CD14-positive monocyte (primary cell): ENCODE data around the gene MOGAT2. TPM values are rescaled to one million over a fixed set of nuclear protein-coding genes. Genes with fewer than 3 reads are reported as not detected.

Experiments
- DNase-seq, 3 donors: peaks; one replicate each; pipeline ENCODE4 v3.0.0-alpha.2; 2011 to 2022
- H2AFZ ChIP-seq: 2 replicates; pipeline ENCODE4 v1.6.0; 2012; ENCODE audit warnings: mild to moderate bottlenecking, low read depth, low read length, inconsistent platforms; ENCODE audit not compliant: insufficient read depth, poor library complexity, severe bottlenecking
- H3K27ac ChIP-seq, 2 donors: 1 replicate in 1 of 2; 2 replicates in 1 of 2; pipeline ENCODE4 v1.5.1; 2012 to 2013; ENCODE audit warnings: low read length in 2 of 2, control low read depth in 1 of 2, inconsistent platforms in 1 of 2, low read depth in 1 of 2, mild to moderate bottlenecking in 1 of 2
- H3K27me3 ChIP-seq, 2 donors: one replicate each; pipeline versions ENCODE4 v1.6.0 to v1.6.1; 2011 to 2013; ENCODE audit warnings: low read length in 2 of 2; ENCODE audit not compliant: control insufficient read depth in 2 of 2, insufficient read depth in 2 of 2
- H3K36me3 ChIP-seq, 2 donors: replicated peaks in 1 of 2; 1 replicate in 1 of 2; 2 replicates in 1 of 2; pipeline versions ENCODE4 v1.5.1 to v1.6.1; 2012 to 2013; ENCODE audit warnings: low read length in 2 of 2, control low read depth in 1 of 2, inconsistent platforms in 1 of 2, mild to moderate bottlenecking in 1 of 2; ENCODE audit not compliant: insufficient read depth in 2 of 2, control insufficient read depth in 1 of 2
- H3K4me1 ChIP-seq, 2 donors: 1 replicate in 1 of 2; 2 replicates in 1 of 2; pipeline versions ENCODE4 v1.5.1 to v1.6.1; 2012 to 2013; ENCODE audit warnings: low read length in 2 of 2, control low read depth in 1 of 2, inconsistent platforms in 1 of 2, mild to moderate bottlenecking in 1 of 2, moderate library complexity in 1 of 2; ENCODE audit not compliant: insufficient read depth in 2 of 2, control insufficient read depth in 1 of 2
- H3K4me2 ChIP-seq: replicated peaks from 2 replicates; pipeline ENCODE3; 2012; ENCODE audit warnings: low read length, moderate library complexity, mild to moderate bottlenecking; ENCODE audit not compliant: poor library complexity, severe bottlenecking; ENCODE audit errors: extremely low read depth
- H3K4me3 ChIP-seq, 3 experiments: fragments of 200-600 bp in 1 of 3; sonication (generic) in 1 of 3; replicated peaks in 1 of 3; 1 replicate in 2 of 3; 2 replicates in 1 of 3; pipeline ENCODE4 v1.5.1; 2011 to 2013; ENCODE audit warnings: low read length in 3 of 3, mild to moderate bottlenecking in 3 of 3, control low read depth in 2 of 3, low read depth in 2 of 3, inconsistent platforms in 1 of 3, moderate library complexity in 1 of 3
- H3K79me2 ChIP-seq: 2 replicates; pipeline ENCODE4 v1.6.0; 2012; ENCODE audit warnings: mild to moderate bottlenecking, control low read depth, inconsistent platforms, low read length, moderate library complexity; ENCODE audit not compliant: insufficient read depth
- H3K9ac ChIP-seq: 2 replicates; pipeline ENCODE4 v1.6.0; 2017; ENCODE audit warnings: low read length, mild to moderate bottlenecking; ENCODE audit not compliant: insufficient read depth, poor library complexity, severe bottlenecking
- H3K9me3 ChIP-seq, 2 donors: replicated peaks in 1 of 2; 1 replicate in 1 of 2; 2 replicates in 1 of 2; pipeline versions ENCODE4 v1.5.1 to v1.6.1; 2012 to 2013; ENCODE audit warnings: low read length in 2 of 2, control low read depth in 1 of 2; ENCODE audit not compliant: control insufficient read depth in 1 of 2, insufficient read depth in 1 of 2
- H4K20me1 ChIP-seq: 2 replicates; pipeline ENCODE4 v1.6.0; 2012; ENCODE audit warnings: mild to moderate bottlenecking, low read length, control low read depth, moderate library complexity; ENCODE audit not compliant: insufficient read depth
- H3K27ac Mint-ChIP-seq, 7 donors: one replicate each; pipeline ENCODE4 v1.8.0; 2020; ENCODE audit warnings: mild to moderate bottlenecking in 7 of 7, mixed read lengths in 7 of 7, moderate library complexity in 6 of 7, inconsistent platforms in 2 of 7
- H3K27me3 Mint-ChIP-seq, 3 donors: one replicate each; pipeline ENCODE4 v1.8.0; 2021 to 2022; ENCODE audit warnings: low read depth in 3 of 3, mild to moderate bottlenecking in 3 of 3, mixed read lengths in 3 of 3, moderate library complexity in 3 of 3, inconsistent platforms in 1 of 3
- H3K36me3 Mint-ChIP-seq, 2 donors: one replicate each; pipeline ENCODE4 v1.8.0; 2020; ENCODE audit warnings: mixed read lengths in 2 of 2, inconsistent platforms in 1 of 2, mild to moderate bottlenecking in 1 of 2
- H3K4me1 Mint-ChIP-seq: one replicate; pipeline ENCODE4 v1.8.0; 2020; ENCODE audit warnings: mild to moderate bottlenecking, mixed read lengths
- H3K4me3 Mint-ChIP-seq, 2 donors: one replicate each; pipeline ENCODE4 v1.8.0; 2020; ENCODE audit warnings: mild to moderate bottlenecking in 2 of 2, mixed read lengths in 2 of 2, moderate library complexity in 1 of 2
- H3K9me3 Mint-ChIP-seq, 7 donors: one replicate each; pipeline ENCODE4 v1.8.0; 2020 to 2022; ENCODE audit warnings: mixed read lengths in 7 of 7, mild to moderate bottlenecking in 6 of 7, moderate library complexity in 6 of 7, inconsistent platforms in 2 of 7
- WGBS: methylation state at CpG from one replicate; pipeline ENCODE4 v1.1.5; 2013; ENCODE audit warnings: missing lambda C conversion rate; ENCODE audit not compliant: insufficient coverage; 5-methylcytosine and 5-hydroxymethylcytosine counted together
- intact Hi-C, 2 donors: fragments of 100-400 bp; cut with micrococcal nuclease; formaldehyde crosslinking; loops; one replicate each; pipeline versions ENCODE4 v1.15.0 to v1.15.1; 2023
- polyA plus RNA-seq, 3 donors: library from polyadenylated mRNA; depleted of rRNA in 1 of 3; unstranded in 2 of 3; stranded (reverse) in 1 of 3; fragments of 300-500 nt in 2 of 3; fragments of >200 nt in 1 of 3; fragmentation: Illumina TruSeq in 2 of 3; gene quantifications; 1 replicate in 2 of 3; 2 replicates in 1 of 3; pipeline ENCODE4 v1.2.3, GENCODE V29; 2012 to 2021
- TF ChIP-seq, protein P1 (sequence below): fragments of 200-600 bp; IDR thresholded peaks from one replicate; pipeline ENCODE4 v1.8.0; 2022; ENCODE audit warnings: antibody characterized with exemption, mild to moderate bottlenecking

Gene MOGAT2
- polyA plus RNA-seq, 3 donors: not detected

- H3K36me3 ChIP-seq: no peaks in the 10 kb centered on the region
- H3K9me3 ChIP-seq: no peaks in the 10 kb centered on the region
- peaks cover 5 to 7% of the 10 kb centered on the region in 2 donors for H3K4me1 ChIP-seq
- DNase-seq: no peak
- H3K4me3 Mint-ChIP-seq: no peak overlapping the region
- TF ChIP-seq, protein P1, sequence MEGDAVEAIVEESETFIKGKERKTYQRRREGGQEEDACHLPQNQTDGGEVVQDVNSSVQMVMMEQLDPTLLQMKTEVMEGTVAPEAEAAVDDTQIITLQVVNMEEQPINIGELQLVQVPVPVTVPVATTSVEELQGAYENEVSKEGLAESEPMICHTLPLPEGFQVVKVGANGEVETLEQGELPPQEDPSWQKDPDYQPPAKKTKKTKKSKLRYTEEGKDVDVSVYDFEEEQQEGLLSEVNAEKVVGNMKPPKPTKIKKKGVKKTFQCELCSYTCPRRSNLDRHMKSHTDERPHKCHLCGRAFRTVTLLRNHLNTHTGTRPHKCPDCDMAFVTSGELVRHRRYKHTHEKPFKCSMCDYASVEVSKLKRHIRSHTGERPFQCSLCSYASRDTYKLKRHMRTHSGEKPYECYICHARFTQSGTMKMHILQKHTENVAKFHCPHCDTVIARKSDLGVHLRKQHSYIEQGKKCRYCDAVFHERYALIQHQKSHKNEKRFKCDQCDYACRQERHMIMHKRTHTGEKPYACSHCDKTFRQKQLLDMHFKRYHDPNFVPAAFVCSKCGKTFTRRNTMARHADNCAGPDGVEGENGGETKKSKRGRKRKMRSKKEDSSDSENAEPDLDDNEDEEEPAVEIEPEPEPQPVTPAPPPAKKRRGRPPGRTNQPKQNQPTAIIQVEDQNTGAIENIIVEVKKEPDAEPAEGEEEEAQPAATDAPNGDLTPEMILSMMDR: no peak
- H3K9me3 Mint-ChIP-seq: peaks cover 0 to 7% (median 2%) of the 10 kb centered on the region in 7 donors
- no peaks in the 10 kb centered on the region for H3K79me2 ChIP-seq
- peaks cover 8 to 13% (median 10%) of the 10 kb centered on the region in 3 donors for H3K27me3 Mint-ChIP-seq
- WGBS: 75% methylated on average over 4 of the region's 7 CpGs
- no peak overlapping the region for H3K4me3 ChIP-seq
- H3K36me3 Mint-ChIP-seq: no peaks in the 10 kb centered on the region
- H3K4me1 Mint-ChIP-seq: peaks cover 8% of the 10 kb centered on the region
- no peak overlapping the region for H3K27ac ChIP-seq
- intact Hi-C loops: loop anchor here (10.0 kb wide), 2 partner anchors 451 to 611 kb away; no protein-coding TSS in a partner anchor
- H2AFZ ChIP-seq: no peak overlapping the region
- no peak overlapping the region for H3K27ac Mint-ChIP-seq
- H3K9ac ChIP-seq: no peak overlapping the region
- H4K20me1 ChIP-seq: no peaks in the 10 kb centered on the region
- H3K27me3 ChIP-seq: no peaks in the 10 kb centered on the region
- no peak overlapping the region for H3K4me2 ChIP-seq
Measured at GRCh38 chr11:75703695-75704237, 13.9 kb upstream of the MOGAT2 start.

- WGBS: 94% methylated on average over 2 of the region's 3 CpGs
- Mint-ChIP-seq H3K36me3 (no peaks in the 10 kb centered on the region), H3K9me3 (peaks cover 0 to 7% (median 2%) of the 10 kb centered on the region in 7 donors), H3K4me3 (no peak overlapping the region), H3K27me3 (peaks cover 3 to 8% (median 4%) of the 10 kb centered on the region in 3 donors), H3K27ac (no peak overlapping the region), H3K4me1 (peaks cover 8% of the 10 kb centered on the region)
- Histone ChIP-seq H3K9ac (no peak overlapping the region), H3K4me1 (peaks cover 5 to 7% of the 10 kb centered on the region in 2 donors), H3K4me3 (no peak overlapping the region), H3K79me2 (no peaks in the 10 kb centered on the region), H3K27ac (no peak overlapping the region), H3K36me3 (no peaks in the 10 kb centered on the region), H3K9me3 (no peaks in the 10 kb centered on the region), H2AFZ (no peak overlapping the region), H3K27me3 (no peaks in the 10 kb centered on the region), H4K20me1 (no peaks in the 10 kb centered on the region), H3K4me2 (no peak overlapping the region)
- TF ChIP-seq, protein P1: no peak
- no peak for DNase-seq
- intact Hi-C loops: loop anchor here (10.0 kb wide), 2 partner anchors 449 to 609 kb away; no protein-coding TSS in a partner anchor
Measured at GRCh38 chr11:75705541-75705940, 12.1 kb upstream of the MOGAT2 start.
